Heart left ventricle (tissue), 16 donors: ENCODE results near the gene PIP4K2C. TPM values are rescaled to one million over a fixed set of nuclear protein-coding genes. Genes with fewer than 3 reads are reported as not detected.

Experiments used
- ATAC-seq, 4 donors: fragments of 200-7000 bp; cut with Tn5 transposase; one replicate each; pipeline ENCODE4 v1.9.1; 2020 to 2022; ENCODE audit warnings: moderate library complexity in 4 of 4, mild to moderate bottlenecking in 3 of 4, moderate number of reproducible peaks in 1 of 4
- DNase-seq, 5 donors: peaks; one replicate each; pipeline ENCODE4 v3.0.0-alpha.2; 2020
- H3K27ac ChIP-seq, 12 donors: fragments of 200-600 bp; sonication (generic) in 4 of 12; one replicate each; pipeline versions ENCODE4 v1.5.0 to v1.8.0; 2016 to 2022; ENCODE audit warnings: mild to moderate bottlenecking in 2 of 12
- H3K27me3 ChIP-seq, 9 donors: fragments of 200-600 bp; sonication (generic) in 2 of 9; one replicate each; pipeline versions ENCODE4 v1.5.1 to v1.8.0; 2016 to 2022; ENCODE audit warnings: mild to moderate bottlenecking in 3 of 9
- H3K36me3 ChIP-seq, 9 donors: fragments of 200-600 bp; sonication (generic) in 2 of 9; one replicate each; pipeline versions ENCODE4 v1.5.0 to v1.8.0; 2018 to 2022; ENCODE audit warnings: mild to moderate bottlenecking in 2 of 9
- H3K4me1 ChIP-seq, 12 donors: fragments of 200-600 bp; sonication (generic) in 4 of 12; one replicate each; pipeline versions ENCODE4 v1.5.0 to v1.8.0; 2016 to 2022; ENCODE audit warnings: mild to moderate bottlenecking in 3 of 12
- H3K4me3 ChIP-seq, 12 donors: fragments of 200-600 bp; sonication (generic) in 4 of 12; one replicate each; pipeline versions ENCODE4 v1.5.0 to v1.8.0; 2017 to 2022; ENCODE audit warnings: mild to moderate bottlenecking in 9 of 12, moderate library complexity in 4 of 12
- H3K9me3 ChIP-seq, 12 donors: fragments of 200-600 bp; sonication (generic) in 4 of 12; one replicate each; pipeline versions ENCODE4 v1.5.0 to v1.8.0; 2016 to 2022; ENCODE audit warnings: mild to moderate bottlenecking in 1 of 12
- CTCF ChIP-seq, 12 donors: fragments of 200-600 bp; sonication (generic) in 4 of 12; IDR thresholded peaks; one replicate each; pipeline versions ENCODE4 v1.5.0 to v1.8.0; 2018 to 2022; ENCODE audit warnings: antibody characterized with exemption in 12 of 12, mild to moderate bottlenecking in 5 of 12
- POLR2A ChIP-seq, 2 donors: fragments of 450-650 bp; IDR thresholded peaks; one replicate each; pipeline ENCODE4 v1.6.1; 2017; ENCODE audit warnings: antibody characterized with exemption in 2 of 2, mild to moderate bottlenecking in 2 of 2, moderate library complexity in 2 of 2
- WGBS, 4 donors: extraction: QIAGEN DNeasy Blood & Tissue Kit in 2 of 4; methylation state at CpG; one replicate each; pipeline versions ENCODE4 v1.1.5 to v1.1.7; 2013 to 2018; 5-methylcytosine and 5-hydroxymethylcytosine counted together
- intact Hi-C, 10 donors: fragments of 100-400 bp; cut with DNase I; formaldehyde crosslinking; loops; one replicate each; pipeline versions ENCODE4 v1.11.1 to v1.14.2; 2022
- polyA plus RNA-seq, 2 donors: library from polyadenylated mRNA; stranded (reverse); fragments of 200-250 nt; gene quantifications; one replicate each; pipeline ENCODE4 v1.2.3, GENCODE V29; 2013
- total RNA-seq, 9 donors: library from RNA; depleted of rRNA in 2 of 9; stranded (reverse); fragments of >200 nt in 2 of 9; fragmentation: NEBNext Ultra II Directional in 3 of 9; extraction: Animal tissue kit (Norgen Biotek cat#: 25700) in 3 of 9; gene quantifications; one replicate each; pipeline versions ENCODE4 v1.1.0 to v1.2.4, GENCODE V29; 2016 to 2023
- donor health status: ischemic (EF 13 %, LVEDD 7.1; RV severe dilation, severe dysfunction).
- donor health status: healthy with polysubstance abuse.
- donor health status: DM: no; HTN: yes; CAD: no.
- donor health status: DM: no; HTN: no; CAD: no.
- donor health status: ischemic (EF 25% LVEDD 6.9; RV normal size, moderate dysfunction).
- donor health status: ischemic (EF 25% LVEDD 5.7; RV mildly dilated, moderate dysfunction).
- donor health status: healthy.
- donor health status: DM: yes; HTN: yes; CAD: no.
- donor health status: ischemic (EF 35%, LVEDD 5.7; RV mildly dilated, moderate dysfunction).
- donor health status: nonischemic (EF 11% LVEDD 7.7; RV severe dilation, severe dysfunction).
- donor health status: DM: yes; HTN: yes; CAD: no.
- donor health status: PGD.
- donor health status: ischemic (EF 29% LVEDD 5.4; RV normal size, mild dysfunction).
- donor health status: nonischemic (EF 23%, LVEDD 6.1; RV moderate dilation, normal function).

Gene PIP4K2C
- total and polyA plus RNA-seq, 11 donors = 4.6 to 31.0 (median 17.0) TPM

- ATAC-seq (no peak), DNase-seq (no peak)
- WGBS, 4 donors = 88 to 92% (median 90%) methylated on average over 8 of the region's 8 CpGs
- Histone ChIP-seq H3K36me3 (no peaks in the 10 kb centered on the region), H3K4me3 (no peak overlapping the region), H3K27me3 (peaks cover 0 to 3% (median 0%) of the 10 kb centered on the region in 9 donors), H3K9me3 (no peaks in the 10 kb centered on the region), H3K4me1 (peaks cover 0 to 7% (median 0%) of the 10 kb centered on the region in 12 donors), H3K27ac (no peak overlapping the region)
- intact Hi-C loops = loop anchor here in 5 of 10 donors (5.0 to 10.0 kb wide), 6 partner anchors 42 to 325 kb away; partner anchors contain the start of genes AGAP2 (in 2 of the 5) and OS9 (in 2 of the 5)
- TF ChIP-seq POLR2A (IDR thresholded peaks at IDR 0.05) (no peak), CTCF (IDR thresholded peaks at IDR 0.05) (no peak)
These were observed 11.1 kb upstream of the PIP4K2C start for GRCh38 chr12:57579677-57580465.

- ATAC-seq (no peak), DNase-seq (no peak)
- no peak overlapping the region for H3K4me3 ChIP-seq
- H3K4me1 ChIP-seq = peaks cover 0 to 7% (median 0%) of the 10 kb centered on the region in 12 donors
- H3K27ac ChIP-seq = no peak overlapping the region
- intact Hi-C loops = loop anchor here in 5 of 10 donors (5.0 to 10.0 kb wide), 6 partner anchors 42 to 324 kb away; partner anchors contain the start of genes AGAP2 (in 2 of the 5) and OS9 (in 2 of the 5)
- H3K27me3 ChIP-seq = peaks cover 0 to 3% (median 0%) of the 10 kb centered on the region in 9 donors
- WGBS, 4 donors = 91 to 97% (median 93%) methylated on average over 4 of the region's 4 CpGs
- TF ChIP-seq CTCF (IDR thresholded peaks at IDR 0.05) = no peak
- no peak for TF ChIP-seq POLR2A (IDR thresholded peaks at IDR 0.05)
- H3K36me3 ChIP-seq = no peaks in the 10 kb centered on the region
- no peaks in the 10 kb centered on the region for H3K9me3 ChIP-seq
These were observed 10.6 kb upstream of the PIP4K2C start for GRCh38 chr12:57580466-57580795.

- Histone ChIP-seq H3K27me3 (peaks cover 0 to 9% (median 2%) of the 10 kb centered on the region in 9 donors), H3K36me3 (no peaks in the 10 kb centered on the region), H3K4me3 (no peak overlapping the region), H3K4me1 (peaks cover 0 to 7% (median 0%) of the 10 kb centered on the region in 12 donors), H3K9me3 (no peaks in the 10 kb centered on the region), H3K27ac (no peak overlapping the region)
- TF ChIP-seq POLR2A (IDR thresholded peaks at IDR 0.05) (no peak), CTCF (IDR thresholded peaks at IDR 0.05) (no peak)
- ATAC-seq = no peak
- WGBS, 4 donors = 80 to 100% (median 93%) methylated on average over 1 of the region's 1 CpG
- intact Hi-C loops = loop anchor here in 8 of 10 donors (2.0 to 10.0 kb wide), 9 partner anchors 39 to 323 kb away; partner anchors contain the start of genes AGAP2 (in 2 of the 8), B4GALNT1 (in 2 of the 8) and OS9 (in 2 of the 8)
- no peak for DNase-seq
These were observed 9.2 kb upstream of the PIP4K2C start for GRCh38 chr12:57581802-57582201.

- Histone ChIP-seq H3K4me1 (peaks cover 0 to 7% (median 0%) of the 10 kb centered on the region in 12 donors), H3K27ac (no peak overlapping the region), H3K27me3 (peaks cover 0 to 16% (median 3%) of the 10 kb centered on the region in 9 donors), H3K4me3 (no peak overlapping the region), H3K9me3 (no peaks in the 10 kb centered on the region), H3K36me3 (no peaks in the 10 kb centered on the region)
- DNase-seq = no peak
- intact Hi-C loops = loop anchor here in 8 of 10 donors (2.0 to 10.0 kb wide), 9 partner anchors 38 to 322 kb away; partner anchors contain the start of genes AGAP2 (in 2 of the 8), B4GALNT1 (in 2 of the 8) and OS9 (in 2 of the 8)
- 94 to 100% (median 98%) methylated on average over 1 of the region's 1 CpG for WGBS, 4 donors
- TF ChIP-seq POLR2A (IDR thresholded peaks at IDR 0.05) (no peak), CTCF (IDR thresholded peaks at IDR 0.05) (no peak)
- no peak for ATAC-seq
These were observed 8.6 kb upstream of the PIP4K2C start for GRCh38 chr12:57582440-57582839.
